Measurements from ENCODE around the gene CIC.
"Not testable (repeated sequence)": the region's sequence is repeated elsewhere in the genome, so short reads cannot be mapped to it uniquely, and the experiment has no call there.

Gene CIC

DNA sequence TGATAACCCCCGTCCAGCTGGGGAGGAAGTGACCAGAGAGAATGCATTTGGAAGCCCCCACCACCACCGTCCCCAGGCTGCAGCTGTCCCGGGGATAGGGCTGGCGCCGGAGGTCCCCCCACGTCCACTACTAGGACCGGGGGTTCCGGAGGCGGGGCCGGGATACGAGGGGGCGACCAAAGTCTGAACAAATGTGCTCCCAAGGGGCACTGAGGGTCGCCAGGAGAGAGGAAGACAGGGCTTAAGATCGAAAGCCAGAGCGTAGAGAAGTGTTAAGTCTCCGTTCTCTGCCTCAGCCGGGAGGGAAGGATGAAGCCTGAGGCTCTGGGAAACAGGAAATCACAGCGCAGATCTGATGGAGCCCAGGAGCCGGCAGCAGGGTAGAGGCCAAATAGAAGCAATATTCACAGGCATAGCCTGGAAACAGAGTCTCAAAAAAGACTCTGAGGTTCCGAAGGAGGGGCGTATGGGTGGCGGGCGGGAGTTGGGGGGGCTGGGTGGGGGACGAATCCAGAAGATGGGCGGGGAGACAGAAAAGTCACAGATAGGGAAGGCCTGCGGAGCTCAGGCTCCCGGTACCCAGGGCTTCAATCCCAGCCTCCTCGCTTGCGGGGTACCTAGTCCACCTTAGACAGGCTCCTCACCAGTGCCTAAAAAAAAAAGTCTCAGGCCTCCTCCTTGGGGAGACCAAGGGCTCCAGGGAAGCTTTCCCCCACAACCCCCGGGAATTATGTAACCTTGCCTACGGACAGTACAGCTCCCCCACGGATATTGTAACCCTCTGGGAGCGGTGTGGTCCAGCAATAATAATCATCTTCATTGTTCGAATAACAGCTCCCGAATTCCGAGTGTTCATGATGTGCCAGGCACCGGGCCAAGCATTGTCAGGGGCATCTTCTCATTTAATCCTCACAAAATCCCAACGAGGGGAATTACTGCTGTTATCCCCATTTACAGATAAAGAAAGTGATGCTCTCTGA is 13.0 kb upstream of the CIC start:
- DNase-seq, result no peak

DNA sequence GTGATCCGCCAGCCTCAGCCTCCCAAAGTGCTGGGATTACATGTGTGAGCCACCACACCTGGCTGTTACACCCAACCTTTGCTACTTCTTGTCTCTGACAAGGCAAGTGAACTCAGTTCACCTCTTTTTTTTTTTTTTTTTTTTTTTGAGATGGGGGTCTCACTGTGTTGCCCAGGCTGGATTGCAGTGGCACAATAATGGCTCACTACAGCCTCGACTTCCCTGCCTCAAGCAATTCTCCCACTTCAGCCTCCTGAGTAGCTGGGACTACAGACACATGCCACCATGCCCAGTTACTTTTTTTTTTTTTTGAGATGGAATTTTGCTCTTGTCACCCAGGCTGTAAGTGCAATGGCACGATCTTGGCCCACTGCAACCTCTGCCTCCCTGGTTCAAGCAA is 11.2 kb upstream of the CIC start:
- not testable (repeated sequence) for DNase-seq

DNA sequence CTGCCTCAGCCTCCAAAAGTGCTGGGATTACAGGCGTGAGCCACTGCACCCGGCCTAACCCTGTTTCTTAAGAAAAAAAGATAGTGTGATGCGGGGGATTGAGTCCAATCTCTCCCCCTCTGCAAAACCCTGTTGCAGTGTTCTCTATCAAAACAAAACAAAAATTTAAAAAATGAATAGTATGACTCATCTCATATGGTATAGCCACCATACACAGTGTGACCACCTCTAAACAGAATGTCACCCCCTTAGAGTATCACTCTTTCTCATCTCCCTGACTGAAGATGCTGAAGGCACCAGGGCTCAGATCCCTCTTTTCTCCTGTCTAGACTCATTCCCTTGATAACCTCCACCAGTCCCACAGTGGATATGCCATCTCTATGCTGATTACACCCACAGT is 7.3 kb upstream of the CIC start:
- DNase-seq, result no peak

DNA sequence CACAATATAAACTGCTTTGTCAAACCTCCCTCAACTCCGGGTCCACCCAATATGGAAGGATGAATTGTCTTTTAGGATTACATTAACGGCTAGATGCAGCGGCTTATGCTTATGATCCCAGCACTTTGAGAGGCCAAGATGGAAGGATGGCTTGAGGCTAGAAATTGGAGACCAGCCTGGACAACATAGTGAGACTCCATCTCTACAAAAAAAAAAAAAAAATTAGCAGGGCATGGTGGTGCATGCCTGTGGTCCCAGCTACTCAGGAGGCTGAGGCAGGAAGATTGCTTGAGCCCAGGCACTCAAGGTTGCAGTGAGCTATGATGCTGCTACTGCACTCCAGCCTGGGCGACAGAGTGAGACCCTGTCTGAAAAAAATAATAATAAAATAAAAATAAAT is 2.9 kb upstream of the CIC start:
- DNase-seq, result not testable (repeated sequence)

DNA sequence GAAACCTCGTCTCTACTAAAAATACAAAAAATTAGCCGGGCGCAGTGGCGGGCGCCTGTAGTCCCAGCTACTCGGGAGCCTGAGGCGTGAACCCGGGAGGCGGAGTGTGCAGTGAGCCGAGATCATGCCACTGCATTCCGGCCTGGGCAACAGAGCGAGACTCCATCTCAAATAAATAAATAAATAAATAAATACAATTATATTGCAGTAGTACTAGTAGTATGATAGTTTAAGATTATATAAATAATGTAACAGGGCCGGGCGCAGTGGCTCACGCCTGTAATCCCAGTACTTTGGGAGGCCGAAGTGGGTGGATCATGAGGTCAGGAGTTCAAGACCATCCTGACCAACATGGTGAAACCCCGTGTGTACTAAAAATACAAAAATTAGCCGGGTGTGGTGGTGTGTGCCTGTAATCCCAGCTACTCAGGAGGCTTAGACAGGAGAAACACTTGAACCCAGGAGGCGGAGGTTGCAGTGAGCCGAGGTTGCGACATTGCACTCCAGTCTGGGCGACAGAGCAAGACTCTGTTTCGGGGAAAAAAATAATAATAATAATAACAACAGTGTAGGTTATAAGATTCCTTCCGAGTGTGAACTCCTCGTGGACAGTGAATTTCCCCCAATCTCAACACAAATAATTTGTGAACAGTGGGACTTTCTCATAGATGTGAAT is 2.0 kb upstream of the CIC start:
- not testable (repeated sequence) for DNase-seq

DNA sequence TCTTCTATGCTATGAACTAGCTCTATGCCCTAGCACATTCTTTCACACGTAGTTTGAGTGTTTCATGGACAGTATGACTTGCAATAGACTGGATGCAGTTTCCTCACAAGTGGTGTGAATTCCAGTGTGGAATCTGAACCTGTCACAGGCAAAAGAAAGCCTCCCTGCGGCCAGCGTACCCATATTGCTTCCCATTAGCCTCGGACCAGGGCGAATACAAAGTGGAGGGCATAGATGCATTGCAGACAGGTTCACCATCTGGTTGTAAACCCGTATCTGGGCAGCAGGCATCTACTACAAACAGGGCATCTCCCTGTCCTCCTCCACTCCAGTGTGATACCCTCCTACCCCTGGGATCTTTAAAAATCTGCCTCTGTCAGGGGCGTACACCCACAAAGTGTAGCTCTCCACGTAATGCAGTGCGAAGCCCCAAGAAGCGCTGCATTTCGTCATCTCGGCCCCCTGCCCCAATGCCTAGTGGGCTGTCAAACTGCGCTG is 1.4 kb upstream of the CIC start:
- no peak for DNase-seq

DNA sequence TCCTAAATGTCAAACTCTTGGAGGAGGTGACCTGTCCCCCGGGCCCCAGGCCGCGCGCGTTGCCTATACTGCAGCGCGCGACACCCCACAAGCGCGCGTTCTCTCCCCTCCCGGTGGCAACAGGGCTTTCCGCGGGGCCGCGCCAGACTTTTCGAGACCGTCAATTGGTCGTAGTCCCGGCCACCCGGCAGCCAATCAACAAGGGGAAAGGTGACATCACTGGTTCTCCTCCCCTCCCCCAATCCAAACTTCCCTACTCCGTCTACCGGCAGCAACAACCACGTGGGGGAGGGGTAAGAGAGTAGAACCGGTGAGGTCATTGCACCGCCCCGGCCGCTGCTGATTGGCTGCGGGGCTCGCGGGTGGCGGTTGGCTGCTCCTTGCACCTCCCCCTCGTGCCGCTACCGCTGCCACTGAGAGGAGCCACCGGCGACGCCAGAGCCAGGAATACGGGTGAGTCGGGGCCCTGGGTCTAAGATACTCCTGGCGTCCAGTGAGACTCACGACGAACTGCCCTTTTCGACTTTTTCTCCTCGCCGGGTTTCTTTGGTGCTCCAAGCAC is 829 bp upstream of the CIC start:
- DNase-seq, result peak; percentile 100

DNA sequence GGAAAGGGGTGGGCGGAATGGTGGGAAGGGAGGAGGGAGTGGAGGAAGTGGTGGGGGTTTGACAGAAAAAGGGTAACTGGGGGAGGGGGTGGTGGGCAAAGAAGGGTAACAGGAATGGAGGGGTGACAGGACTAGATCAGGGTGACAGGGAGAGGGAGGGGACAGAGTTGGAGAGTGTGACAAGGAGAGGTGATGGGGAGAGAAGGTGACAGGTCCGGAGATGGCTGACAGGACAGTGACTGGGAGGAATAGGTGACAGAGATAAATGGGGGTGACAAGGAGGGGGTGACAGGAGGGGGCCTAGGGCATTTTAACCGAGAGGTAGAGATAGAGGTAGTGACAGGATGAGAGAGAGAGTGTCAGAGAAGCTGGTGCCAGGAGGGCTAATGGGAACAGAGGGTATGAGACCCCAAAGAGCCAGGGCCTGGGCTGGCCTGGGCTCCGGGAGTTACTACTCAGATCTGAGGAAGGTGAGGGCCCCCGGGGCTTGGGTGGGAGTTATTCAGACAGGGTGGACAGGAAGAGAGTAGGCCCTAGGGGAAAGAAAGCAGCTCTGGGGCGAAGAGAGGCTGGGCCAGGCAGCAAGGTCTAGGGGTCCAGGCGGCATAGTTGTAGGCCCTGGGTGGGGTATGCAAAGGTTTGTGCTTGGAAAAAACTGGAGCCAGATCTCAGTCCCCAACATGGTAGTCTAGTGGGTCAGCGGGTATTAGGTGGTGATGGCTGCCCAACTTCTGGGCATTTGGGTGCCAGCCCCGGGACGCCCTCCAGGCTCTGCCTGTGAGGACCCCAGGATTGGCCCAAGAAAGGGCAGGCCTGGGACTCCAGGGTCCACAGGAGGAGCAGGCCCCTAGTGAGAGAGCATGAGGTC is 660 bp downstream of the CIC start:
- peak; percentile 66 for DNase-seq

DNA sequence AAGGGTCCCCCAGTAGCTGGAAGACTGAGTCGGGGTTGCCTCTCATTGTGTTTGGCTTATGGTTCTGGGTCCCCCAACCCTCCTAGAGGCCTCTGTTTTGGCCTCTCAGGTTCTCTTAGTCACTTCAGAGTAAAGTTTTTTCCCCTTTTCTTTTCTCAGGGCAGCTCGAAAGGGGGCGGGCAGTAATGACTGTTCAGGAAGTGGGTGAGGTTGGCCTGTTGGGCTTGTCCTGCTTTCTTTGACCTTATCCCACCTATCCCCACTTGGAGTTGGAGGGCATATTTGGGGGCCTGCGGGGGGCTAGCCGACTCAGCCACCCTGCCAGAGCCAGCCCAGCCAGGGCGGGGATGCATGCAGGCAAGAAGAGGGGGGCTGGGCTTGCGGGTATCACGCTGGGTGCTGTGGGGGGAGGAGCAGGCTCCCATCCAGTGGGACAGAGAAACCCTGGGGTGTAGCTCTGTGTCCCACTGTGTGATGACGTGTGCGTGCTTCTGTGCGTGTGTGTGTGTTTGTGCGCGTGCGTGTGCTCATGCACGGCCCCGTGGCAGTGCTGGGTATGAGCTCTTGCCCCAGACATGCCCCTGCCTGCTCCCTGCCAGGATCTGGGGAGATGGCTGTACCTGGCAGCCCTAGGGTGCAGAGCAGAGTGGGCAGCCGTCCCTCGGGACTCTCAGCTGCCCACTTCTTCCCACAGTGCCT is 1.4 kb downstream of the CIC start:
- peak; percentile 88 for DNase-seq

DNA sequence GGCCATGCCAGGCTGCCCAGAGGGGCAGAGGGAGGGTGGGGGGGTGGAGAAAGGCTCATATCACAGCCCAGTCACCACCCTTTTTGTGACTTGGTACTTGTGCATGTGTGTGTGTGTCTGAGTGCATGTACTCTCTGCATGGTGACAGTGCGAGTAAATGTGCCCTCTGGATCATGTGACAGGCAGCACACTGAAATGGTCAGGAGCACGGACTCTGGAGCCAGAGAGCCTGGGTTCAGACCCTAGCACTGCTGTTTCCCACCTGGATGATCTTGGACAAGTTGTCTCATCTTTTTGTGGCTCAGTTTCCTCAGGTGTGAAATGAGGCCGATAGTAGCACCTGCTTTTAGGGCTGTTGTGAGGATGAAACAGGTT is 2.0 kb downstream of the CIC start:
- DNase-seq, result no peak

DNA sequence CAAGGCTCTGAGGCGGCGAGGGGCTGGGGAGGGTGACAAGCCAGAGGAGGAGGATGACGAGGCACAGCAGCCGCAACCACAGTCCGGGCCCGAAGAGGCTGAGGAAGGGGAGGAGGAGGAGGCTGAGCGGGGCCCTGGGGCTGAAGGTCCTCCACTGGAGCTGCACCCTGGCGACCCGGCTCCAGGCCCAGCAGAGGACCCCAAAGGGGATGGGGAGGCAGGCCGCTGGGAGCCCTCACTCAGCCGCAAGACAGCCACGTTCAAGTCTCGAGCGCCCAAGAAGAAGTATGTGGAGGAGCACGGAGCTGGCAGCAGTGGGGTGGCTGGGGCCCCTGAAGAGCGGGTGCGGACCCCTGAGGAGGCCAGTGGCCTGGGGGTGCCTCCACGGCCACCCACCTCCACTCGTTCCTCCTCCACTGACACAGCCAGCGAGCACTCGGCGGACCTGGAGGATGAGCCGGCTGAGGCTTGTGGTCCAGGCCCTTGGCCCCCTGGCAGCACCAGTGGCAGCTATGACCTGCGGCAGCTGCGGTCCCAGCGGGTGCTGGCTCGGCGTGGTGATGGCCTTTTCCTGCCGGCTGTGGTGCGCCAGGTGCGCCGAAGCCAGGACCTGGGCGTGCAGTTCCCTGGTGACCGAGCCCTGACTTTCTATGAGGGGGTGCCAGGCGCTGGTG is 2.9 kb downstream of the CIC start:
- no peak for DNase-seq

DNA sequence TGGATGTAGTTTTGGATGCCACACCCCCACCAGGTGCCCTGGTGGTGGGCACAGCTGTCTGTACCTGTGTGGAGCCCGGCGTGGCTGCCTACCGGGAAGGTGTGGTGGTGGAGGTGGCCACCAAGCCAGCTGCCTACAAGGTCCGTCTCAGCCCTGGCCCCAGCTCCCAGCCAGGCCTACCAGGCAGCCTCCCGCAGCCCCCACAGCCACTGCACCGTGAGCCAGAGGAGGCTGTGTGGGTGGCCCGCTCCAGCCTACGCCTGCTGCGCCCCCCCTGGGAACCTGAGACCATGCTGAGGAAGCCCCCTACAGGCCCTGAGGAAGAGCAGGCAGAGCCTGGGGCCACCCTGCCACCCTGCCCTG is 3.5 kb downstream of the CIC start:
- no peak for DNase-seq

DNA sequence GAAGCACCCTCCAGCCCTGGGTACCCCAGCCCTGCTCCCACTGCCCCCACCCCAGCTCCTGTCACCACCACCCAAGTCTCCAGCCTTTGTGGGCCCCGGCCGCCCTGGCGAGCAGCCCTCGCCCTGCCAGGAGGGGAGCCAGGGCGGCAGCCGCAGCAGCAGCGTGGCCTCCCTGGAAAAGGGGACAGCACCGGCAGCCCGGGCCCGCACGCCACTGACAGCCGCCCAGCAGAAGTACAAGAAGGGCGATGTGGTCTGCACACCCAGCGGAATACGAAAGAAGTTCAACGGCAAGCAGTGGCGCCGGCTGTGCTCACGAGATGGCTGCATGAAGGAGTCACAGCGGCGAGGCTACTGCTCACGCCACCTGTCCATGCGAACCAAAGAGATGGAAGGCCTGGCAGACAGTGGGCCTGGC is 3.9 kb downstream of the CIC start:
- DNase-seq, result no peak

DNA sequence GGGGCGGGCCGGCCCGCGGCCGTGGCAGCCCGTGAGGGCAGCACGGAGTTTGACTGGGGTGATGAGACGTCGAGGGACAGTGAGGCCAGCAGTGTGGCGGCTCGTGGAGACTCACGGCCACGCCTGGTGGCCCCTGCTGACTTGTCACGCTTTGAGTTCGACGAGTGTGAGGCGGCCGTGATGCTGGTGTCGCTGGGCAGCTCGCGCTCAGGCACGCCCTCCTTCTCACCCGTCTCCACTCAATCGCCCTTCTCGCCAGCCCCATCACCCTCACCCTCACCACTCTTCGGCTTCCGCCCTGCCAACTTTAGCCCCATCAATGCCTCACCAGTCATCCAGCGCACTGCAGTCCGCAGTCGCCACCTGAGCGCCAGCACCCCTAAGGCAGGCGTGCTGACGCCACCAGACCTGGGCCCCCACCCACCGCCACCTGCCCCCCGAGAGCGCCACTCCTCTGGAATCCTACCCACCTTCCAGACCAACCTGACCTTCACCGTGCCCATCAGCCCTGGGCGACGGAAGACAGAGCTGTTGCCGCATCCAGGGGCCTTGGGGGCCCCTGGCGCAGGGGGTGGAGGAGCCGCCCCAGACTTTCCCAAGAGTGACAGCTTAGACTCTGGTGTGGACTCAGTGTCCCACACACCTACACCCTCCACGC is 4.5 kb downstream of the CIC start:
- no peak for DNase-seq

DNA sequence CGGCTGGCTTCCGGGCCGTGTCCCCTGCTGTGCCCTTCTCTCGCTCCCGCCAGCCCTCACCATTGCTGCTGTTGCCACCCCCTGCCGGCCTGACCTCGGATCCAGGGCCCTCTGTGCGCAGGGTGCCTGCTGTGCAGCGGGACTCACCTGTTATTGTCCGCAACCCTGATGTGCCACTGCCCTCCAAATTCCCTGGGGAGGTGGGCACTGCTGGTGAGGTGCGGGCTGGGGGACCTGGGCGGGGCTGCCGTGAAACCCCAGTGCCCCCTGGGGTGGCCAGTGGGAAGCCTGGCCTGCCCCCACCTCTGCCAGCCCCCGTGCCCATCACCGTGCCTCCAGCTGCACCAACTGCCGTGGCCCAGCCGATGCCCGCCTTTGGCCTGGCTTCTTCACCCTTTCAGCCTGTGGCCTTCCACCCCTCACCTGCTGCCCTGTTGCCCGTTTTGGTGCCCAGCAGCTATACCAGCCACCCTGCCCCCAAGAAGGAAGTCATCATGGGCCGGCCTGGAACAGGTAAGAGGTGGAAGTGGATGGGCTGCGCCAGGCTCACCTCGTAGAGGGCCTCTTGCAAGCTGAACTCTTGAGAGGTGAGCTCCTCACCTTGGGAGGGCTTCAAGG is 5.1 kb downstream of the CIC start:
- no peak for DNase-seq

DNA sequence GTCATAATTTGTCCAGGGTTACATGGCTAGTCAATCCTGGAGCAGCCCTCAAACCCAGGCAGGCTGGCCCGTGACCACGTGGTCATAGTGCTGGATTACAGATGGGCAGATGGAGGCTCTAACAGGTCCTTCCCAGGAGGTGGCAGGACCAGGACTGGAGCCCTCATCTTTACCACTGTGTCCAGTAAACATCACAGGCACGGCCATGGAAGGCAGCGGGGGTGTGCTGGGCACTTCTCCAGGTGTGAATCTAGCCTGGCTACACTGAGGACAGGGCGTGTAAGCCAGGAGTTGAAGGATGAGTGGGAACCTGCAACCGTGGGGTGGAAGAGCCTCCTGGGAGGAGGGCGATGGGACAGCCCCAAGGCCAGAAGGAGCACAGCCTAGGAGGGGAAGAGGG is 6.1 kb downstream of the CIC start:
- DNase-seq, result no peak

DNA sequence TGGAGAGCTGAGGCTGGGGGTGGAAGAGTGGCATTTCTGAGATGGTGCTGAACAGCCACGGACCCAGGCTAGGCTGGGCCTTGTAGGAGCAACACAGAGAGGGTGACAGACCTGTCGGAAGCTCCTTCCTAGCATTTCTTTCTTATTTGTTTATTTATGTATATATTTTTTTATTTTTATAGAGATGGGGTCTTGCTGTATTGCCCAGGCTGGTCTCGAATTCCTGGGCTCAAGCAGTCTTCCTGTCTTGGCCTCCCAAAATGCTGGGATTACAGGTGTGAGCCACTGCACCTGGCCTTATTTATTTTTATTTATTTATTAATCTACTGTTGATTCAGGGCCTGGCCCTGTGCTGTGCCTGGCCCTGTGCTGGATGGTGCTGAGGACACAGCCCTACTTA is 6.5 kb downstream of the CIC start:
- DNase-seq, result no peak

DNA sequence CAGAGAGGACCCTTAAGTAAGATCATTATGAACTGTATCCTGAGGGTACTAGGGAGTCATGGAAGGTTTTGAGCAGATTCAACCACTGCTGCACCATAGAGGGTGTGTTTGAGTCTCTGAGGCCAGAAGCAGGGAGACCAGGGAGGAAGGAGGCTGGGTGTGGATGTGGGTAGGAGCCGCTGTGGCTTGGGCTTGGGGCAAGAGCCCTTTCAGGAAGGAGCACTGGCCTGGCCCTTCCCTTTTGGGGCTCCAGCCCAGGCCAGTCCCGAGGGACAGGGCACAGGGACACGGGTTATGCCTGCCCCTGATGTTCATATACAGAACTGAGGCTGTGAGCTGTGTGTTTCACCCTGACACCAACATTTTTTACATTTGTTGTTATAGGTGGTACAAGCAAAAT is 7.2 kb downstream of the CIC start:
- DNase-seq, result no peak

DNA sequence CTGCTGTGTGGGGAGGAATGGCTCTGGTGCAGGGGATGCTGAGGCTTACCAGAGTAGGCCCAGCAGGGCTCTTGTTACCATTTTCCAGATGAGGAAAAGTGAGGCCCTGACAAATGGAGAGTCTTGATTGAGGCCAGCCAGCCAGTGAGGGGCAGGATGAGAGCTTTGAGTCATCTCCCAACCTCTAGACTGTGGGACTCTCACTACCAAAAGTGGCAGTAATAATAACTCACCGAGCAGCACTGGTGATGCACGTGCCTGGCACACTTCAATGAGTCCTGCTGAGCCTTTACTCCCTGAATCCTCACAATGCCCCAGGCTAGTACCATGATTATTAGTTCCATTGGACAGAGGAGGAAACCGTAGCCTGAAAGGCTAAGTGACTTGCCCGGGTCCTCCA is 7.8 kb downstream of the CIC start:
- DNase-seq, result no peak

DNA sequence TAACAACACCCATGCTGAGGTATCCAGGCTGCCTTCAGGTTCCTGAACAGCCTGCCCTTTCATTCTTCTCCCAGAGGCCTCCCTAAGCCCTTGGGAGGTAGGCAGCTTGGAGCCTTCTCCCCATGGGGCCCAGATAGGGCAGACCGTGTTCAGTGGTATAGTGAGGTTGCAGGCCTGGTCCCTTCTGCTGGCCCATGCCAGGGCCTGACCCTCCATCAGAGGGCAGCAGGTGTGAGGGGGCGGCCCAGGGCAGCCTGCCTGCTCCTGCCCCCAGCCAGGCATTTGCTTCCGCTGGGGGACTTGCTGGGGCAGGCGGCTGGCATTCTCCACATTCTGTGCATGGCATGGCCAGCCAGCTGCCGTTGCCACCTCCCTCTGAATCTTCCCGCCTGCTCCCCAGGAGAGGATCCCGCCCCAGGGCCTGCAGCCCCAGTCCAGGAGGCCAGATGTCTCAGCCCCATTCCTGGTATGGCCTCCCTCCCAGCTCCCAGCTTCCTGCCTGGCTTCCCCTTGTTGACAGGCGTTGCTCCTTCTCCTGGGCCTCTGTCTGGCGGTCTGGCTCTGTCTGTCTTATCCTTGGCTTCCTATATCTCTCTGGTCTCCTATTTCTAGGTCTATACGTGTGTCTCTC is 8.9 kb downstream of the CIC start:
- no peak for DNase-seq

Measured in CD4-positive, alpha-beta T cell treated with Interleukin-17A for 1 hour (primary cell).